Stimulated activated CD8-positive, alpha-beta memory T cell treated with anti-CD3 and anti-CD28 coated beads, Interleukin-12 subunit alpha, Interleukin-12 subunit beta, amount 100 ng/mL, for 24 hours (primary cell): Measurements from ENCODE around the gene PPP2R5A.
"Not testable (repeated sequence)": the region's sequence is repeated elsewhere in the genome, so short reads cannot be mapped to it uniquely, and the experiment has no call there.

ENCODE experiments used
- DNase-seq: peaks from one replicate; pipeline ENCODE4 v3.0.0-alpha.2; 2020; ENCODE audit errors: extremely low read depth

PPP2R5A gene

DNA sequence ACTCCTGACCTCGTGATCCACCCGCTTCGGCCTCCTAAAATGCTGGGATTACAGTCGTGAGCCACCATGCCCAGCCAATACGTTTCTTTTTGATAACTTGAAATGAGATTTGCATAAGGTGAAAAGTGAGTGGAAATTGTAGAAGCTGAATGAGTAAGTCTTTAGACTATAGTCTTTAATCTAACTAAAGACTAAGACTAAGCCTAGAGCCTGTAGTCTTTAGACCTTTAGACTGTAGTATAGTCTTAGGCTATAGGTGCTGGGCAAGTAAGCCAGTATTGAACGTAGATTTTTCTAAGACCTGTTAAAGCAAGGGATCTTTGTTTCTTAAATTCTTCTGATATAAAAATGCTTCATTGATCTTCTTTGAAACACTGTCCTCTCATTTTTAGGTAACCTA lies 12.1 kb downstream of the PPP2R5A start:
- no peak for DNase-seq

DNA sequence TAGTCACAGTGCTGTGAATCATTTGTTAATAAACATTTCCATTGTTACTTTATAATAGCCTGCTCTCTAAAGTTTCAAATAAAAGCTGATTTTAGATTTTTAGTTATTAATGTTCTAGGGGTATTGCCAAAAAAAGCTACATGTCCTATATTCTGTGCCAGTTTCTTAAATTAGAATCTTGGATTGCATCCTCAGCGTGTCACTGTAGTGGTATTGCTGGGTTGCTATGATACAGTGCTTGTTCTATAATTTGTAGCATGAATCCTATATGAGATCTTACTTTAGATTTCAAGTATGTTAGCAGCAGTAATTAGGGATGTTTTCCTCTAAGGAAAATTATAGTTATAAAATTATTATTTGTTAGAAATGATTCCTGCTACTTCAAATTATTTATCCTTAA lies 16.4 kb downstream of the PPP2R5A start:
- DNase-seq, result no peak

DNA sequence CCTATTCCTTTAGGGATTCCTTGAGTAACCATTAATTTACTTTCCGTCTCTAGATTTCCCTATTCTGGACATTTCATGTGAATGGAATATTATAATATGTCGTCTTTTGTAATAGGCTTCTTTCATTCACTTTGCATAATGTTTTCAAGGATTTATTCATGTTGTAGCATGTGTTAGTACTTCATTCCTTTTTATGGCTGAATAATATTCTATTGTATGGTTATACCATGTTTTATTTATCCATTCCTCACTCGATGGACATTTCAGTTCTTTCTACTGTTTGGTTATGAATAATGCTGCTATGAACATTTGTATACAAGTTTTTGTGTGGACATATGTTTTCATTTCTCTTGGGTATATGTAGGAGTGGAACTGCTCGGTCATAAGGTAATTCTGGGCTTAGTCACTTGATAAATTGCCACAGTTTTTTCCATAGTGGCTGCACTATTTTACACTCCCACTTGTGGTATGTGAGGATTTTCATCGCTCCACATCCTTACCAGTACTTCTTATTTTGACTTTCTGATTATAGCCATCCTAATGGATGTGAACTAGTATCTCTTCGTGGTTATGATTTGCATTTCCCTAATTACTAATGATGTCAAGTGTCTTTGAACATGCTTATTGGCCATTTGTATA lies 17.7 kb downstream of the PPP2R5A start:
- DNase-seq, result no peak

DNA sequence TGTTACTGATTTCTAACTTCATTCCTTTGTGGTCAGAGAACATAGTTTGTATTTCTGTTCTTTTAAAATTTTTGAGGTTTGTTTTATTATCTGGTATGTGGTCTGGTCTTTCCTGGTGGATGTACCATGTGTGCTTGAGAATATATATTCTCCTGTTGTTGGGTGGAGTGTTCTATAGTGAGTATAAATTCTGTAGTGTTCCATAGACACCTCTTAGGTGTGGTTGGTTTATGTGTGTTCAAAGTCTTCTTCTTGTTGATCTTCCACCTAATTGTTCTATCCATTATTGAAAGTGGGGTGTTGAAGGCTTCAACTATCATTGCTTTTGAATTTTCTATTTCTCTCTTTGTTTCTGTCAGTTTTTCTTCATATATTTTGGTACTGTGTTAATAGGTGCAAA lies 20.1 kb downstream of the PPP2R5A start:
- no peak for DNase-seq

DNA sequence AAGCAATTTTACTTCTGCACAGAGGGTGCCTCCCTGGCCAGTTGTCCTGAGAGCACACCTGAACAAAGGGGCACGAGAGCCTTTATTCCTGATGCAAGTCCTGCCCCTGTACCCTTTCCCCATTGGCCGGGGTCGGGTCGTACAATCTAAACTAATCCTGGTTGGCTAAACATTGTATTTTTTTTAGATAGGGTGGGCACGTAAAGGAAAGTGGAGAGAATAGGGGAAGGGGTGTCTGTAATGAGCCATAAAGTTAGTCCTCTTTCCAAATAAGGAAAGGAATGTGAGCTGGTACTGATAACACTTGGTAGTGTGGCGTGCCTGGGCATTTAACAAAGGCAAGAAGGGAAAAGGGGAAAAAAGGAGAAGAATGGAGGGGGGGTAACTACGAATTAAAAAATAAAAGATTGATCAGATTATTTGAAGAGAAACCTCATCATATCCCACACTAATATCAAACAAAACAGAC lies 20.8 kb downstream of the PPP2R5A start:
- not testable (repeated sequence) for DNase-seq

DNA sequence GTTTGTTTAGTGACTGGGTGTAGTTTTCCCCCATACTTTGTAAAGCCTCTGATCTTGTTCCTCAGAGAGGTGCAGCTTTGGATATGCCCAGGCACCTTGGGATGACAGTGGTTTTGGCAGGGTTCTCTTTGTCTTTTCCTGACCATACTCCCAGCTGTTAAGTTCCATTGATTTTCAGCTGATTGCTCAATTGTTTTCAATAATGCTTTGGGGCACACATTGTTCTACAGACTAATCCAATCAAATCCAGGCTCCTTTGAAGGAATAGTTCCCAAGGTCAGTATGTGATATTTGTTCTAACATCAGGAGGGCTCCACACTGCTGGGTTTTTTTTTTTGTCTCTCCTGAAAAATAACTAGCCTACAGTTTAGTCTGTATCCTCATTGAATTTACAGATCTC lies 24.8 kb downstream of the PPP2R5A start:
- DNase-seq, result no peak

DNA sequence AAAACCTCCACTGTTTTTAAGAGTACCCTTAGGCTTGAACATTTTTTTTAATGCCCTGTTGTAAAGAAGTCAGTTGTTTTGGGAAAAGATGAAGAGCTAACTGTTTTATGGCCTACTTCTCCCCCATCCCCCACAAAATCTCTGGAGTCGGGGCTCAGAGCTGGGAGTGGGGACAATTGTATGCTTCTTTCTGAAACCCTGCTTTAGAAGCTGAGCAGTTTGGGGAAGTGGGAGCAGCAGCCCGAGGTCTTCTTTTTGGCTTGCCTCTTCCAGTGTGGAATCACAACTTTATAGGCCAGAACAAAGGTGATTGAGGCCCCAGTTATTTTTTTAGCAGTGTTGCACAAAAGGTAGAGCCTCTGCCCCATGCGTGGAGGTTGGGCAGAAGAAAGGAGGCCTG lies 25.2 kb downstream of the PPP2R5A start:
- no peak for DNase-seq

DNA sequence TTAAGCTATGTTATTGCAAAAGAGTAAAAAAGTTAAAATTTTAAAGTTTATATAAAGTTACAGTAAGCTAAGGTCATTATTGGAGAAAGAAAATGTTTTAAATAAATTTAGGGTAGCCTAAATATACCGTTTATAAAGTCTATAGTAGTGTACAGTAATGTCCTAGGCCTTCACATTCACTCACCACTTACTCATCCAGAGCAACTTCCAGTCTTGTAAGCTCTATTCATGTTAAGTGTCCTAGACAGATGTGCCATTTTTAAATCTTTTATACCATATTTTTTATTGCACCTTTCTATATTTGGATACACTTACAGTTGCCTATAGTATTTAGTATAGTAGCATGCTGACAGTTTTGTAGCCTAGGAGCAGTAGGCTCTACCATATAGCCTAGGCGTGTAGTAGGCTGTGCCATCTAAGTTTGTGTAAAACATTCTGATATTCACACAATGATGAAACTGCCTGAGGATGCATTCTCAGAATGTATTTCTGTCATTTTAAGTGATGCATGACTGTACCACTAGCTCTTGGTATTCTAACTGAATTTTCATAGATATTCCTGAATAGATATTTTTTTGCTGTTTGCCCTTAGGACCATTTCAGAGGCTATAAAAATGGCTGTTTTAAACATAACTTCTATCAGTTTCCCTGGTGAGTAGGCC lies 26.8 kb downstream of the PPP2R5A start:
- DNase-seq, result no peak

DNA sequence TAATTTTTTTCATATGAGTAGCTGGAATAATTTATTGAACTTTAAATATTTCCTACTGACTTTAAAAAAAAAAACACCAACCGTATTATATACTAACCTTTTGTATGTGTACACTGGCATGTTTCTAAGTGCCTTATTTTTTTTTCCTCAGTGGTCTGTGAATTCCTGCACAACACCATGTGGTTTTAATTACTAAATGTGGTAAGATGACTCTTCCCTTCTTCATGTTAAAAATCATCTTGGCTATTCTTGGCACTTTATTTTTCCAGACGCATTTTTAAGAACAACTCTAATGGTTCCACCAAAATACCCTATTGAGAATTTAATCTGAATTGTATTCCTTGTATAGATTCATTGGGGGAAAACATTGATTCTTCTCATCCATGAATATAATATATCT lies 28.4 kb downstream of the PPP2R5A start:
- DNase-seq, result no peak

DNA sequence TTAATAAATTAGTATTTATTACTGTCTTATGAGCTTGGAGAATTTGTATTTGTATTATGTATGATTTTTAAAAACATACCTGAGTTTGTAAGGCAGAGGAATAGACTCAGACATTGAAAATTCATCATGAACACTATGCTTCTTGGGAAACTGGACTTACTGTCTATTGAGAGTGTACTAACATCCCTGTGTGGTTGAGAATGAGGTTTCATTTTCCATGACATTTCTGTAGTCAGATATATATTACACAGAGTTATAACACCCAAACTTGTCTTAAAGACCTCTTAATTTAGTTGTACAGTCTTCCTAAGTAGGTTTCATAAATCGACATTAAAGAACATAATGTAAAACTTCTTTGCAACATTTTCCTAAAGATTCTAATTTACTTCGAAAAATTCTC lies 30.0 kb downstream of the PPP2R5A start:
- no peak for DNase-seq

DNA sequence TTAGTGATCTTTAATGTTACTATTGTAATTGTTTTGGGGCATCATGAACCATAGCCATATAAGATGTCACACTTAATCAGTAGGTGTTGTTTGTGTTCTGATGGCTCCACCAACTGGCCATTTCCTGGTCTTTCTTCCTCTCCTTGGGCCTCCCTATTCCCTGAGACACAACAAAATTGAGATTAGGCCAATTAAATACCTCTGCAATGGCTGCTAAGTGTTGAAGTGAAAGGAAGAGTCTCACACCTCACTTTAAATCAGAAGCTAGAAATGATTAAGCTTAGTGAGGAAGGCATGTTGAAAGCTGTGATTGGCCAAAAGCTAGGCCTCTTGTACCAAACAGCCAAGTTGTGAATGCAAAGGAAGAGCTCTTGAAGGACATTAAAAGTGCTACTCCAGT lies 30.7 kb downstream of the PPP2R5A start:
- DNase-seq, result no peak

DNA sequence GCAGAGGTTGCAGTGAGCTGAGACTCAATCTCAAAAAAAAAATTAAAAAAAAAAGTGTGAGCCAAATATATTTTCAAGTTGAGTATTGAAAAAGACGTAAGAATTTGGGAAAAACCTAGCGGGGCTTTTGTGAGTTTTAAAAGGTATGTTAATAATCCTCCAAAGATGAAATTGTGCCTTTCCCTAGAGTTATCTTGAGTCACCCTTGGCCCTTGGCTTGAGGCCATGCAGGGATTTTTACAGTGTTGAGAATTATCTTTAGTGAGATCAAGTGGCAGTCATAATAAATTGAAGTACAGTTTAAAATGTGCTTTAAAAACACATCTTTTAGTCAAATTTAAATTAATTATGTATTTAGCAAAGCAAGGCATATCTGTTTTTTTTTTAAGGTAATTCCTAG lies 32.7 kb downstream of the PPP2R5A start:
- DNase-seq, result no peak

DNA sequence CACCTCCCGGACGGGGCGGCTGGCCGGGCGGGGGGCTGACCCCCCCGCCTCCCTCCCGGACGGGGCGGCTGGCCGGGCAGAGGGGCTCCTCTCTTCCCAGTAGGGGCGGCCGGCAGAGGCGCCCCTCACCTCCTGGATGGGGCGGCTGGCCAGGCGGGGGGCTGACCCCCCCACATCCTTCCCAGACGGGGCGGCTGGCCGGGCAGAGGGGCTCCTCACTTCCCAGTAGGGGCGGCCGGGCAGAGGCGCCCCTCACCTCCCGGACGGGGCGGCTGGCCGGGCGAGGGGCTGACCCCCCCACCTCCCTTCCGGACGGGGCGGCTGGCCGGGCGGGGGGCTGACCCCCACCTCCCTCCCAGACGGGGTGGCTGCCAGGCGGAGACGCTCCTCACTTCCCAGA lies 35.8 kb downstream of the PPP2R5A start:
- not testable (repeated sequence) for DNase-seq

DNA sequence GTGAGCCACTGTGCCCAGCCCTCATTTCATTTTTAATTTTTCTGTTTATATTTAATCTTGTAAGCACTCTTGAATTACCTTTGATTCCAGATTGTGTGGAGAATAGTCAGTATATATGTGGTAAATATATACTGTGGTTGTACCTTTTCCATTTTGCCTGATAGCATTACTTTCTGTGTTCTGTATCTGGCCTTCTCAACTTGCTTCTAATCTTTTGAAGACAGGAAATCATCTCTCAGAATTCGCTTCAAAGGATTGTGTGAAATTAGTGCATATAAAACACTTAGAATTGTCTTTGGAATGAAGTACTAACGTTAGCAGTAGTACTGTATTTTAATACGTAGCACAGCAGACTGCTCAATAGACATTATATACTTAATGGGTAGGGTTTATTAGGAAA lies 37.9 kb downstream of the PPP2R5A start:
- no peak for DNase-seq

DNA sequence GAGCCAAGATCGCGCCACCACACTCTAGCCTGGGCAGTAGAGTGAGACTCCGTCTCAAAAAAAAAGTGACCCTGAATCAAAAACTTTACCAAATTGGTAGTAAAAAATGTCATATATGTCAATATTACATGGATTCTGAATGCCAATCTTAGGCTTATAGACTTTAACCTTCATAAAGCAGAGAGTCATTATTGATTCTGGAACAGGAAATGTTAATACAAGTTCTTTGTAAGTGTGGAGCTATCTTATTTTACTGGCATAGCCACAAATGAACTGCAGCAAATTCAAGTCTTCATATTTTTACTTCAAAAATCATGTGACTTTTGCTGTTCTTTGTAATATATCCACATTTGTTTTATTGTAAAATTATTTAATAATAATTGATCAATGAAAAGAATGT lies 41.3 kb downstream of the PPP2R5A start:
- DNase-seq, result no peak

DNA sequence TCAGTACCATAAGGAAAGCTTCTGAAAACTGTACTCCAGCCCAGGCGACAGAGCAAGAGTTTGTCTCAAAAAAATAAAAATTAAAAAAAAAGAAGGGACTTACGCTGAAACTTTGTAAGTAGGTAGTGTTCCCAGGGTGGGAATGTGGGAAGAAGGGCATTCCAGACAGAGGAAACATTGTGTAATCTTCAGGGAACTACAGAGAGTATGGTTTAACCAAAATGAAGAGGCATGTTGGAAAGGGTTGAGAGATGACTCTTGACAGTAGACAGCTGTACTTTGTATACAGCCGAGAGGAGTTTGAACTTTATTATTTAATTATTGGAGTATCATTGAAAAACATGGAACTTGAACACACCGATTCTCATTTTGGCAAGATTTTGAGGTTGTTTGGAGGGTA lies 43.0 kb downstream of the PPP2R5A start:
- DNase-seq, result no peak

DNA sequence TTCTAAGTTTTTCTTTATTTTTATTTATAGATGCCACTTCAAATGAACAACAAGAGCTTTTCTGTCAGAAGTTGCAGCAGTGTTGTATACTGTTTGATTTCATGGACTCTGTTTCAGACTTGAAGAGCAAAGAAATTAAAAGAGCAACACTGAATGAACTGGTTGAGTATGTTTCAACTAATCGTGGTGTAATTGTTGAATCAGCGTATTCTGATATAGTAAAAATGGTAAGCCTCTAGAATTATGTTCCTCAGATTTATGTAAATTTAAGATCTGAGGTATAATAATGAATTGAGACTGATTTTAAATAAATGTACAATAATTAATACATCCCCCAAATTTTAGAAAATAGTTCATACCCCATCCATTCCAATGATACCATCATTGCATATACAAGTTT lies 43.9 kb downstream of the PPP2R5A start:
- DNase-seq, result no peak

DNA sequence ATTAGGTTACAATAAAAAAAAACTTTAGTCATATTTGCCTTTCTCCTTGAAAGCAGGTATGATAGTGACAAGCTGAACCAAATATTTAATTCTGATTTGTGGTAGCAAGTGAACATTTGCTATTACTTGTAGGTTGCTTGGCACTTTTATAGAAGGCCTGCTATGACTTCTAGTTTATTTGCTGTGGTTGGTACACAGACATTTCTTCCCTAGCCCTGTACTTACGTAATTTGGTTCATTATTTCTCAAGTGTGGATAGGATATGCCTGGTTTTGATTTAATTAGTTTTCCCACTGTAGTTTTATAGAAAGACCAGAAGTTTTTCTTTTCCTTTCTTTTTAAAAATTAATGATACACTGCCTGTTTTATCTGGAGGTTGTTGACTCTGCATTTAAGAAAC lies 55.9 kb downstream of the PPP2R5A start:
- no peak for DNase-seq

DNA sequence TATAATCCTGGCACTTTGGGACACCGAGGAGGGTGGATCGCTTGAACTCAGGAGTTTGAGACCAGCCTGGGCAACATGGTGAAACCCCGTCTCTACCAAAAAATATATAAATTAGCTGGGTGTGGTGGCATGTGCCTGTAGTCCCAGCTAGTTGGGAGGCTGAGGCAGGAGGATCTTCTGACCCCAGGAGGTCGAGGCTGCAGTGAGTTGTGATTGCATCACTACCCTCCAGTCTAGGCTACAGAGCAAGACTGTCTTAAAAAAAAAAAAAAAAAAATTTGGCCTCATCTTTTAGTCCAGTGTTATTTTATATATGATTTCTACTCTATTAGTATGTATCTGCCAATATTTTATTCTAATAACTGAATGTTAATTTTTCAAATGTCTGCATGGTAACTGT lies 59.7 kb downstream of the PPP2R5A start:
- DNase-seq, result no peak

DNA sequence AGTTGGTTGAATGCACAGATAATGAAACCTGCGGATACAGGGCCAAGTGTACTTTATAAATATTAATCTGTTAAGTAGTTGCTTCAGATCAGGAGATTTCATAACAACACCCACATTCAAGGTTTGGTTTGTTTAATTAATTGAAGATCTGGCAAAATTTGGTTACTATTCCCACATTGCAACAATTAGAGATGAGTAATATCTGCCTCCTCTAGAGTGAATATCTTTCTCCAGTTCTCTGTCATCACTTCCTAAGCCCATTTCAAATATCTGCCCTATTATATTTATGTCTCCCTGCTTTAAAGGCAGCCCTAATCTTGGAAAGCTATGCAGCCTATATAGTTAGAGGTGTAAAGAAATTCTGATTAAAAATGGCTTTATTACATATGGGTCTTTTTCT lies 61.4 kb downstream of the PPP2R5A start:
- DNase-seq, result no peak

DNA sequence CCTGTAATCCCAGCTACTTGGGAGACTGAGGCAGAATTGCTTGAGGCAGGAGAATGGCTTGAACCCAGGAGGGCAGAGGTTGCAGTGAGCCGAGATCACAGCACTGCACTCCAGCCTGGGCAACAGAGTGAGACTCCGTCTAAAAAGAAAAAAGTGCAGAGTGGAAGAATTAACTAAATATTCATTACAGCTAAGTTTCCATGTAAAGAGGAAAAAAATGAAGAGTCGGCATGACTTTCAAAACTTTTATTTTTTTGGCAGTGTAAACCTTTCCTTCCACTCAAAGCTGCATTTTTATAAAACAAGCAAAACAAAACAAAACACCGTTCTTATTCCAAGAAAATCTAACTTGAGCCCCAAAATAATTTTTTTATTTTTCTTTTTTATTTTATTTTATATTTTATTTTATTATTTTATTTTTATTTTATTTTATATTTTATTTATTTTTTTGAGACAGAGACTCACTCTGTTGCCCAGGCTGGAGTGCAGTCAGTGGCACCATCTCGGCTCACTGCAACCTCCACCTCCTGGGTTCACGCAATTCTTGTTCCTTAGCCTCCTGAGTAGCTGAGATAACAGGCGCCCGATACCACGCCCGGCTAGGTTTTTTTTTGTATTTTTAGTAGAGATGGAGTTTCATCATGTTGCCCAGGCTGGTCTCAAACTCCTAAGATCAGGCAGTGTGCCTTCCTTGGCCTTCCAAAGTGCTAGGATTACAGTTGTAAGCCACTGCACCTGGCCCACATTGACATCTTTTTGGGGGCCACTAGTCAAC lies 66.6 kb downstream of the PPP2R5A start:
- DNase-seq, result no peak

DNA sequence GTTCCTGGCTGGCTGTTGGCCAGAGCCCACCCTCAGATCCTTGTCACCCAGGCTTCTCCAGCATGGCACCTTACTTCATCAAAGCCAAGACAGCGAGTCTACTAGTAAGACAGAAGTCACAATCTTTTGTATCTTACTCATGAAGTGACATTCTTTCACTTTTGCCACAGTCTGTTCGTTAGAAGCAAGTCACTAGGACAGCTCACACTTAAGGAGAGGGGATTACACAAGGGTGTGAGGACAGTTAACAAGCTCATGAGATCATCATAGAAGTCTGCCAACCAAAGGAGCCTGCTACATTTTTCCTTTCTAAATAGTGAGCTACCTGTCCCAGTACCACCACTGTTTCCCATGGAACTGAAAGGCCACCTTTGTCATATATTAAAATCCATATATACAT lies 68.0 kb downstream of the PPP2R5A start:
- no peak for DNase-seq

DNA sequence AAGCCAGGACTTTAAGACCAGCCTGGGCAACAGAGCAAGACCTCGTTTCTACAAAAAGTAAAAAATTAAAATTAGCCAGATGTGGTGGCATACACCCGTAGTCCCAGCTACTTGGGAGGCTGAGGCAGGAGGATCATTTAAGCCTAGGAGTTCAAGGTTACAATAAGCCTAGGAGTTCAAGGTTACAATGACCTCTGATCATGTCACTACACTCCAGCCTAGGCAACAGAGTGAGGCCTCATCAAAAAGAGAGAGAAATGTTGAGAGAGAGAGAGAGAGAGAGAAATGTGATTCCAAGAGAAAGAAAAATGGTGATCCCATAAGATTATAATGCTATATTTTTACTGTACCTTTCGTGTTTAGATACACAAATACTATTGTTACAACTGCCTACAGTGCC lies 69.3 kb downstream of the PPP2R5A start:
- no peak for DNase-seq
